A673 (cell line): ENCODE data around the gene LRRC4C.

Experiments used
- CTCF ChIP-seq: fragments of 300-800, 200-600 bp; sonication (generic); conservative IDR thresholded peaks from 2 replicates; pipeline ENCODE4 v1.5.1; 2017; ENCODE audit warnings: low read depth, mild to moderate bottlenecking, antibody characterized with exemption, low read length, moderate library complexity, mixed read lengths
- EZH2 ChIP-seq: fragments of 200-600 bp; sonication (generic); IDR thresholded peaks from 2 replicates; pipeline ENCODE4 v1.6.1; 2017; ENCODE audit warnings: borderline replicate concordance, low read depth, mild to moderate bottlenecking, mixed read lengths, antibody characterized with exemption, low read length; ENCODE audit not compliant: poor library complexity, severe bottlenecking

GRCh38 chr11:40567392-40567791 is 892.1 kb downstream of the LRRC4C start:
- TF ChIP-seq CTCF (no peak), EZH2 (no peak)
